ENCODE results near the gene HOXC9. TPM values are rescaled to one million over a fixed set of nuclear protein-coding genes. Genes with fewer than 3 reads are reported as not detected.

Gene HOXC9
- total RNA-seq, 4 donors from 2014 or later, result 0.28 to 2.0 (median 0.44) TPM; not detected in 1

DNA sequence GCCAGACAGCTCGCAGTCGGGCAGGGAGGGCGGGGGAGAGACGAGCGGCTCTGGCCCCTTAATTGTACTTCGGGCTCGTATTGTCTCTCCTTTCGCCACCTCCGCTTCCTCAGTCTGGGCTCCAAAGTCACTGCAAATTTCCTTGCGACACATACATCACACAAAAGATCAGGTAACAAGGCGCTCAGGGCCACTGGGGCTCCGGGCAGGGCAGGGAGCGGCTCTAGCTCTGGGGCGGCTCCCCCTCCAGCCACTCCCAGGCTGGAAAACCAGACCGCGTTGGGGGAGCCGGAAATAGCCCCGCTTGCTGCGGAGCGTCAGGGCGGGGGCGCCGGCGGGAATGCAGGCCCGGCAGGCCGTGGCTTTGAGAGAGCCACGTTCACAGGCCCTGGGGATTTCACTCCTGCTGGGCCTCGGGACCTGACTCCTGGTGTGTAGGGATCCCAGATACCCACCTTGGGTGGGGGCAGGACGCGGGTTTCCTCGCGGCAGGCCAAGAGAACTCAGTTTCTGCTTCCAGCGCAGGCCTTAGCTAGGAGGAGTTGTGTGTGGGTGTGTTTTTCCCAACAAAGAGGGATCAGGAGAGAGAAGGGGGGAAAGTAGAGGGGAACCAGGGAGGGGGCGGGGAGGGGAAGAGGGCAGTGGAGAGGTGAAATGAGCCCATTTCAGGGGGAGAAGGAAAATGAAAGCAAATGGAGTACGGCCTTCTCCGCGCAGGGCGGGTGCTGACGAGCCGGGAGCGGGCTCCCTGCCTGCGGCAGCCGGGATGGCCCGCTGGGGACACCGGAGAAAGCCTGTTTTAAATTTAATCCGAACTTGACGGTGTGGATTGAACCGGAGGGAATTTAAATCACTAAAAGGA, 4.4 kb upstream of the HOXC9 start:
- ATAC-seq (ENCODE audit: low FRiP score), result no peak
- TF ChIP-seq, protein P1, sequence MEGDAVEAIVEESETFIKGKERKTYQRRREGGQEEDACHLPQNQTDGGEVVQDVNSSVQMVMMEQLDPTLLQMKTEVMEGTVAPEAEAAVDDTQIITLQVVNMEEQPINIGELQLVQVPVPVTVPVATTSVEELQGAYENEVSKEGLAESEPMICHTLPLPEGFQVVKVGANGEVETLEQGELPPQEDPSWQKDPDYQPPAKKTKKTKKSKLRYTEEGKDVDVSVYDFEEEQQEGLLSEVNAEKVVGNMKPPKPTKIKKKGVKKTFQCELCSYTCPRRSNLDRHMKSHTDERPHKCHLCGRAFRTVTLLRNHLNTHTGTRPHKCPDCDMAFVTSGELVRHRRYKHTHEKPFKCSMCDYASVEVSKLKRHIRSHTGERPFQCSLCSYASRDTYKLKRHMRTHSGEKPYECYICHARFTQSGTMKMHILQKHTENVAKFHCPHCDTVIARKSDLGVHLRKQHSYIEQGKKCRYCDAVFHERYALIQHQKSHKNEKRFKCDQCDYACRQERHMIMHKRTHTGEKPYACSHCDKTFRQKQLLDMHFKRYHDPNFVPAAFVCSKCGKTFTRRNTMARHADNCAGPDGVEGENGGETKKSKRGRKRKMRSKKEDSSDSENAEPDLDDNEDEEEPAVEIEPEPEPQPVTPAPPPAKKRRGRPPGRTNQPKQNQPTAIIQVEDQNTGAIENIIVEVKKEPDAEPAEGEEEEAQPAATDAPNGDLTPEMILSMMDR (IDR thresholded peaks at IDR 0.05), result no peak
- DNase-seq (ENCODE audit: low spot score), result no peak

DNA sequence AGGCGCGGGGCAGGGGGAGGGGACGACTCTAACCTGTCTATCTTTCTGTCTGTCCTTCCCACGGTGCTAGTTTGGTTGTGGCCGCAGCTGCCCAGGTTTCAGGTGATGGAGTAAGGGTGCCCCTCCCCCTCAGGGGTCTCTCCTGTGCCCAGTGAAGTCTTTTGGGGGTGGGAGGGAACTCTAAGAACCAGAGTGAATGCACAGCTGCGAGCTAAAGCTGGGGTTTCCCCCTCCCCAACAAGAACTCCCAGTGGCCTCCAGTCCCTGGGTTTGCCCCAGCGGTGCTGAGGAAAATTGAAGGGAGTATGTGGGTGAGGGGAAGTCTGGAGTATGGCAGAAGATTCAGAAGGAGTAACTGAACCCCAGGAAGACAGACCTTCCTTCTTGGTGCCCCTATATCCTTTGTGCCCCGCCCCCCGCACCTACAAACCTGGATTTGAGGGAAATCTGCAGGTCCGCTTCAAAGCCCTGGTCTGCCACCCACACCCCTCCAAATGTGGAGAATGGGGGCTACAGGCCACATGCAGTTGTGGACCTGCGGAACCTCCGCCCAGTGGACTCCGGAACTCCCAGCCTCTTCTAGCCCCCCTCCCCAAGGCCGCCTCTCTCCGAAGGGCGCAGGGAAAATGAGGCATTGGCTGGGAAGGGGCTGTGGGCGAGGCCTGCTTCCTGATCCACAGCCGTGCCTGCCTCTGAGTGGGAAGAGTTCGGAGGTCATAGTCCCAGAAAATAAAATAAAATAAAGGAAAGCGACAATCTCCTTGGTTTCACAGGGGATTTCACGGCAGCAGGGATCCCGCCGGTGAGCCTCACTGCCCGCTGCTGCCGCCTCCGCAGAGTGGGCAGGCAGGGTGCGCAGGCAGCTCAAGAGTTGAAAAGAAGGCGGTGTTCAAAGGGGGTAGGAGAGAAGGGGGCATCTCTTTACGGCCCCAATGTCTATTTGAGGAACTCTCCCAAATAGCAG, 3.4 kb upstream of the HOXC9 start:
- TF ChIP-seq, protein P1 (IDR thresholded peaks at IDR 0.05), result no peak

DNA sequence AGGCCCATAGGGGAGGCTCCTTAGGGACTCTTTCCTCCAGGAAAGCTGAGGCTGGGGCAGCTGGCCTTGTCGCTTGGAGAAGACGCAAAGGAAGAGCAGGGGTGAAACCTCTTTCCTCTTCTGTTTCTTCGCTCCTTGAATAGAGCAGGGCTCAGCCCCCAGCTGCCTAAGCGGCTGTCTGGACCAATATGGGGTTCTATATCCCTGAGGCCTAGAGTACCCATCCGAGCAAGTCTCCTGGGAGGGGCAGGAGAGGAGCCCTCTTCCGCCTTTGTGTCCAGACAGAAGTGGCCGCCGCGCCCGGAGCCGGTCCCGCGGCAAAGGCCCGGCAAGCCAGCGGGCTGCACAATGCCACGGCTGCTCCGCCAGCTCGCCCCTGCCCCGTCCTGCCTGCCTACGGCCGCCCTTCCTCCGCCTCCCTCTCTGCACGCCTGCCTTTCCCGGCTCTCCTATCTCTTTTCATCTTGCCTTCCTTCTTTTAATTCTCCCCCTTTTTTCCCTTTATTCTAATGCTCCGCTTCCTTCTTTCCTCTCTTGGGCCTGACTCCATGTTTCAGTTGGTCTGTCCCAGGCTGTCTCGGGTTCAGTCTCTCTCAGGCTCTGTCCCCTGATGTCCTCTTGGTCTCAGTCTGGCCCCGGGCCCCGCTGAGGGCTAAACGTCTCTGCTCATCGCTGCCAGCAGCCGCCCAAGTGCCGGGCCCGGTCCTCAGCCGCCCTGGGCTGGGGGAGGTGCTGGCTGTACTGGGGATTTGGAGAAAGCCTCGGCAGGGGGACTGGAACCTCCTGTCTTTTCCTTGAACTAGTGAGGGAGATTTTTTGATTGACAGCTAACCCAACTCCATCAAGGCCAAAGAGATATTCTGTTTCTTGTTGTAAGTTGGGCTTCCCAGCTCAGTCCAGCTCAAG, 2.5 kb upstream of the HOXC9 start:
- DNase-seq (ENCODE audit: low spot score) (no peak), ATAC-seq (ENCODE audit: low FRiP score) (no peak)
- TF ChIP-seq, protein P1 (IDR thresholded peaks at IDR 0.05), result no peak

More for the DNA sequence above, 3.4 kb upstream of the HOXC9 start:
- ATAC-seq (ENCODE audit: low FRiP score), result no peak
- DNase-seq (ENCODE audit: low spot score), result no peak

DNA sequence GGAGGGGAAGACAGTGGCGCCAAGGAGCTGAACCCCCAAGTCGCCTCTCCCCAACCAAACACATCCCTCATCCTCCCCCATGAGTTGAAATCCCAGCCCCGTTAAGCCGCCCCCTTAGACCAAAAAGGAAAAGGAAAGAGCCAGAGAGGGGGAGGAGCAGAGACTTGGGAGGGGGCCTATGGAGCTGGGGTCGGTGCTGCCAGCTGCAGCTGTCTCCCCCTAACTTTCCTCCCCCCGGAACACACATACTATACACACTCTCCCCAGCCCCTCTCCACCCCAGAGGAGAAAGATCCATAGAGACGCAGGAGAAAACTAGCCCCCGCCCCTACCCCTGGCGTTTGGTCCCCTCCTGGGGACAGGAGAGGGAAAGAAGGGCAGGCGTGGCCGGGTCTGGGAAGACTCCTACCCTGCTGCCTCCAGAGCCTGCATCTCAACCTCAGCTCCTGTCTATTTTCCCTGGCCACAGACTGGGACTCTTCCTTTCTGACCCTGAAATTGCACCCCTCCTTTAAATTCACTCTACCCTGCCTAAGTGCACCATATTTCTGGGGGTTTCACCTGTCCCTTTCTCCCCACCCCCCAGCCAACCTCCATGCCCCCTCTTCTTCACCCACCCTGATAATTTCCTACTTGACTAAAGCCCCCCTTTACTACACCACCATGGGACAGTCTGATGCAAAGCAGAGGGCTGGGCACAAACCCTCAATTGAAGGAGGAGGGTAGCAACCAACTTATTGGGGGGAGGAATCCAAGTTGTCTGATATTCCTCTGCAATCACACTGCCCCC, 1.7 kb upstream of the HOXC9 start:
- ATAC-seq (ENCODE audit: low FRiP score) (no peak), DNase-seq (ENCODE audit: low spot score) (no peak)
- TF ChIP-seq, protein P1 (IDR thresholded peaks at IDR 0.05), result no peak

DNA sequence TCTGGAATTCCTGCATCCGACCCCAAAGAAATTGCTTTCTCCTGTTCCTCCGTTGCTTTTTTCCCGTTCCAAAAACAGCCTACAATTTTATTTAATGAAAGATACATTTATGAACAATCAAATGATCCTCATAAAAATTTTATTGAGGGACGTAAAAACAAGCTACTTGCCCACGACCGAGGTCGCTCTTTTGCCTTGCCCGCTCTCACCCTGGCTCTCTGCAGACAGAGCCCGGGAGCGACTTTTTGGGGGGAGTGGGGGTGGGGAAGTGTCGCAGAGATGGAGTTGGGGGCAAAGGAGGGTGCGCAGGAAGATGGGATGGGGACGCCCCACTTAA, 1.1 kb upstream of the HOXC9 start:
- TF ChIP-seq, protein P1 (IDR thresholded peaks at IDR 0.05), result no peak
- no peak for ATAC-seq (ENCODE audit: low FRiP score)
- DNase-seq (ENCODE audit: low spot score), result no peak
